HG03039 (cell line): ENCODE measurements around the gene ITSN2.

Experiments
- ATAC-seq: cut with Tn5 transposase; IDR thresholded peaks from one replicate; pipeline ENCODE4 v1.9.1; 2021; ENCODE audit warnings: mild to moderate bottlenecking, moderate library complexity; ENCODE audit not compliant: unreplicated experiment

ITSN2 gene

DNA sequence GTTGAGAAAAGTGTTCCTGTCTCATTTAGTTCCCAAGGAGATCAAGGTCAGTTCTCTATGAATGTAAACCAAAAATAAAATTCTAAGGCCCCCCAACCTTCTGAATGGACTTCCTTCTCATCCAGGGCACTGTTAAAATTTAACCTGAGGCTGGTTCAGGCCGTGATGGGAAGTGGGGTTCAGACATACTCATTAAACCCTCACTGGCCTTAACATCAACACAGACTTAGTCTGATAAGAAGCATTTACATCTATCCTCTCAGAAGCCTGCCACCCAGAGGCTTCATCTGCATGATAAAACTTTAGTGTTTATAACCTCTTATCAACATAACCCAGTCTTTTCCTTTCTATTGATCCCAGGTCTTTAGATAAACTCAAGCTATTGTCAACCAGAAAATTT, 22.4 kb downstream of the ITSN2 start:
- ATAC-seq, result no peak

DNA sequence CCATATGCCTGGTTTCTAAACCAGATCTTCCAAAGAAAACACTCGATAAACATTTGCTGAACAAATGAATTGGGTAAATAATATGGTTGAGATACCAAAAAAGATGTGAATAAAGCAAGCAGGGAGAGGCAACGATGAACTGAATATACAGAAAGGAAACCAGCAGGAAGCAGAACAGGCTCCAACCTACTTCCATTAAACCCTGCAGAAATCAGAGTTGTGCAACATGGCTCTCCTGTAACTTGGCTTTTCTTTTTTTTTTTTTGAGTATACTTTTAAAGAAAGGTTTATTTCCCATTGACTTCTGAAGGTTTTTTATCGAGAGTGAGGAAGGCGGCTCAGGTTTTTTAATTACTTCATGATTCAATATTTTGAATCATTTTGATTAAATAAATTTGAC, 23.5 kb downstream of the ITSN2 start:
- no peak for ATAC-seq

DNA sequence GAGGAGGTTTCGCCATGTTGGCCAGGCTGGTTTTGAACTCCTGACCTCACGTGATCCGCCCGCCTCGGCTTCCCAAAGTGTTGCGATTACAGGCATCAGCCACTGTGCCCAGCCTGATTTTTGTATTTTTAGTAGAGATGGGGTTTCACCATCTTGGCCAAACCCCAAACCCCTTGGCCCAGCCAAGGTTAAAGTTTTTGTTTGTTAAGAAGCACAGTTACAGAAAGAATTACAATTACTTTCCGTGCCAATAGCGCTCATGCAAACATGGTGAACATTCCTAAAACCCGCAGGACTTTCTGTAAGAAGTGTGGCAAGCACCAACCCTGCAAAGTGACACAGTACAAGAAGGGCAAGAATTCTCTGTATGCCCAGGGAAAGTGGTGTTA, 26.1 kb downstream of the ITSN2 start:
- no peak for ATAC-seq

DNA sequence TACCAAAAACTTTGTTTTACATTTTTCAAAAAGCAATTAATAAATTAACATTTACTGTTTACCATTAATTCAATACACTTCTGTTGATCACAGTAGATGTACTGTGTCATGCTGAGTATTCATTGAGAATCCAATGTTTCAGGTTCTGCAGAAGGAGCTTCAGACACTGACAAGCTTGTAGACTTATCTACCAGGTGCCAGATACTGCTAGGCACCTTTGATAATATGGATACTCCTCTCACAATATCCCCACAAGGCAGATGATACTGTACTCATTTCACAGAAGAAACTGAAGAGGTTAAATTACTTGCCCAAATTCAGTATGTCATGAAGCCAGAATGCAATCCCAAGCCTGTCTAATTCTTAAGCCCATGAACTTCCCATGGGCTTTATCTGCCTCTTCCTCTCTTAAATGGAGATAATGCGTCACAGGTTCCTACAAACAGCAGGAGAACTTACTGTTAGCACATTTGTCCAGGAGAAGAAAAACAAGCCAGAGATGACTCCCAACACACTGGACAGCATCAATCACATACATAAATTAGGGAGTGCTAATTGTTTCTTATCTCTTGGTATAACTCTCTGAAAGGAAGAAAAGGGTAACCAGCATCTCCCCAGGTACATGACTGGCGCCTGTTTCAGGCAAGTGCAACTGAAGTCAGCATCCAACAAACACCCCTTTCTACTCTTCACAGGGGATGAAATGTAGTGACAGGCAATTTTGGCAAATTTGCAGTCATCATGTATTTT, 27.4 kb downstream of the ITSN2 start:
- no peak for ATAC-seq

DNA sequence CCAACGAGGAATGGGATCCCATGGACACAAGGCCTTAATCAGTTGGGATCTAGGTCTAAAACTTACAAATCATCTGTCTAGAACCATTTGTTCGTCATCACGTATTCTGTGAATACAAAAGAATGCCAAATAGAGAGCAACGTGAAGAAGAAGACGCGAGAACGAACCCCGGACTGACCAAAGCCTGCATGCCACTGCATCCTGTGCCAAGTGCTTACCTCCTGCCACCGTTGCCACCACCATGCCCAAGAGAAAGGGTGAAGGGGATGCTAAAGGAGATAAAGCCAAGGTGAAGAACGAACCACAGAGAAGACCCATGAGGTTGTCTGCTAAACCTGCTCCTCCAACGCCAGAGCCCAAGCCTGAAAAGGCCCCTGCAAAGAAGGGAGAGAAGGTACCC, 30.2 kb downstream of the ITSN2 start:
- no peak for ATAC-seq

DNA sequence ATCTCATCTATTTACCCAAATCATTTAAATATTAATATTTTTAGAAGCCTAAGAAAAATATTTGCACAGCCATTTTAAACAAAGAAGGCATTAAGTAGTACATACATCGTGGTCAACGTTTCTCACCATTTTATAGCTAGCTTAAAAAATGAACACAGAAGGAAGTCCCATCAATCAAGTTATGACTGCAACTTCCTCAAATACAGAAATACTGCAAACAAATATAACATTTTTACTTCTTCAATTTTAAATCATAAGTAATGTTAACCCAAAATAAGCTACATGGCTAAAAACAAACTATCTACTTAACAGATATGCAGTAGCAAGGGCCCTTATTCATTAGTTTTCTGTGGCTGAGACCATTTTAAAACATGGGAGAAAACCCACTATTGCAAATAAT, 30.6 kb downstream of the ITSN2 start:
- ATAC-seq, result no peak

DNA sequence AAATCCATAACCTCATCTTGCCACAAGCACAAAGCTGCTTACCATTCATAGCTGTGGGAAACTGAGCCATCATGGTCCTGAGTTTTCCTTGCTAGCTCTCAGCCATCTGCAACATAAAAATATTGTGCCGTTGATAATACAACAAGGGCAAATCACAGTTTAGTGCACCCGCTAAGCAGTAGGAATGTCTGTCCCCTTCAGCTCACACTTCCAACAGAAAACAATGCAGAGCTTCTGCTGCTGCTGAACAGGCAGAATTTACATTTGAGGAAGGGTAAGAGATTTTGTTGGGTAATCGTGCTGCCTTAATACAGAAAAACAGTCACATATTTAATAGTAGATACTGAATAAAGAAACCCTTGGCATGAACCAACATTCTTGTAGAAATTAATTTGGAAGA, 32.3 kb downstream of the ITSN2 start:
- ATAC-seq, result no peak

DNA sequence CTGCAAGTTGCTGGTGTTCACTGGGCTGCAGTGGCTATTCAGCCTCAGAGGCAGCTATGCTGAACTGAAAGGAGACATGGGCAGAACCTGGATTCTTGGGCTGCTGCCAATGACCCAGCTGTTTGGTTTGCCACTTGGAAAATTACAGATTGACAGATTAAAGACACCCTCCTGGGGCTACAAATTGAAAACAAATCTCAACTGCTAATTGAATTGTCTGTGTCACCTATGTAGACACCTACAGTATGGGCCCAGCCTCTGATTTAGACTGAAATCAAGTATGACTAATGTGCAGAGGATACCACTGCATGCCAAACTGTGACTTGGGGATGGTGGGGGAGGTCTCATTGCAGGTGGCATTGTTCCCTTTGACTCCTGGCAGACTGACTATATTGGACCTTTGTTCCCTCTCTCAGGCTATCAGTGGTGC, 42.8 kb downstream of the ITSN2 start:
- ATAC-seq, result no peak

DNA sequence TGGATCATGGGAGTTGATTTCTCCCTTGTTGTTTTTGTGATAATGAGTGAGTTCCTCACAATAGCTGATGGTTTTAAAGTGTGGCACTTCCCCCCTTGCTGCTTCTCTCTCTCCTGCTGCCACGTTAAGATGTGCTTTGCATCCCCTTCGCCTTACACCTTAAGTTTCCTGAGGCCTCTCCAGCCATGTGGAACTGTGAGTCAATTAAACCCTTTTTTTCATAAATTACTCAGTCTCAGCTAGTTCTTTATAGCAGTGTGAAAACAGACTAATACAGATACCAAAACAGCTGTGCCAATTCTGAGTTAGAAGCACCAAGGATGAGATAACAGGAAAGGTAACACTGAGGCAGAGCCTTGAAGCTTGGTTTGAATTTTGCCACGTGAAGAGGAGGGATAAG, 44.7 kb downstream of the ITSN2 start:
- ATAC-seq, result peak; percentile 49

DNA sequence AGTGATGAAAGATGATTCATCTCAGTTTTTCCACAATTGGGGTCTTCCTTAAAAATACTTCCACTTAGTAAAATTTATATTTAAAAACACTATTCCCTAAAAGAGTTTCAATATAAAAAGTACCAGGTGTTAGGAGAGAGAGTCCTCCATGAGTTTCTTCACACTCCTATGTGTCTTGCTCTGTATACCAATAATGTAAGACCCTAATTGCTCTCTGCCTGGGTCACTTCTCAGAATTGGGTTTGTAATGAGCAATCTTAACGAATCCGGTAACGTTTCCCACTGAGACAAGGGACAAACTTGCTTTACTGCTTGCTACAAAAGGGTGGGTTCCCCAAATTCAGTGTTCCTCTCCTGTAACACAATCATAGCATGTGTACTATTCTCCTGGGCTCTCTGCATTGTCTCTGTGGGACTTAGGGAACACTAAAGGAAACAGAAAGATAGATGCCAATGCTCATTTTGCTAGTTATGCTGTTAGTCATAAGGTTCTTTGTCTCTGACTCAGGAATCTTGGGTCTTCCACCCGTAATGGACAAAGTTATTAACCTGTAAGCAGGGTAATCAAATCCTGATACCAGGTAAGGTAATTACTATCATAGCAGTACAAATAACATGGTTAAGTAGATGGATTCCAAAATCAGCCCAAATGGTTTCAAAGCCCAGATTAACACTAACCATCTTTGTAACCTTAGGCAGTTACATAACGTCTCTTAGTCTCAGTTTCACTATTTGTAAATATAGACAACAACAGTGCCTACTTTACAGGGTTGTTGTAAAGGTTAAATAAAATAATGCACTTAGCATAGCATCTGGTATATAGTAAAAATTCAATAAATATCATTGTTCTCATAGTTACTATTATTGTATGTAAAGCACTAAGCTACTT, 46.3 kb downstream of the ITSN2 start:
- ATAC-seq, result peak; percentile 27

DNA sequence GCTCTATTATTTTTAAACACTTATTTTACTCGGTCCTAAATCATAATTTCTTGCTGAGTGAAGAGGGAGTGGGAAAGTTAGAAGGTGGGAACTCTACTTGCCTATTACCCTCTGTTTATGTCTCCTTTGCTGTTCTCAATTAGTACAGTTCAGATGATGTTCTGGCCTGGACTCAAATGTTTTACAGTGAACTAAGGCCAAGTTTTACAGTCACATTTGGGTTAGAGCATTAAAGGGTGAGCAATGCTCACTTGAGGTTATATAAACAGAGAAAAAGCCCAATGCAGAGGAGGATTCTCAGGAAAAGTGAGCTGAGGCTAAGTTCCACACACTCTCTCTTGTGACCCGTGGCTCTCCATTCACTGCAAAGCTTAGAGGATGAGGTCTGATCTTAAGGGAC, 52.4 kb downstream of the ITSN2 start:
- ATAC-seq, result no peak

DNA sequence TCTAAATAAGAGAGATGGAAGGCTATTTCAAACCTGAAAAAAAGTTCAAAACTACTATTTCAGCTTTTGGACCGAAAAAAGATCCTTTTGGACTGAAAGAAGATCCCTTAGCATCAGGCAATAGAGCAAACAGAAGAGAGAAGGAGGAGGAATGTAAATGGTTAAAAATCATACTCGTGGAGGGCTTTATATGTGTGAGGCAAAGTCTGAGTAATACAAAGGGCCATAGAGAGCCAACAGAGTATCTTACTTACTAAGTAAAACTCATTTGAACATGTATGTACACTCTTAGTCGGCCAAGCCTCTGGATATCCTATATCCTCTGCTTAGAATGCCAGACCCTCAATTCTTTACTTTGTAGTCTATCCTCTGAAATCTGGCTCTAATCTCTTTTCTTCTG, 55.7 kb downstream of the ITSN2 start:
- ATAC-seq, result no peak

DNA sequence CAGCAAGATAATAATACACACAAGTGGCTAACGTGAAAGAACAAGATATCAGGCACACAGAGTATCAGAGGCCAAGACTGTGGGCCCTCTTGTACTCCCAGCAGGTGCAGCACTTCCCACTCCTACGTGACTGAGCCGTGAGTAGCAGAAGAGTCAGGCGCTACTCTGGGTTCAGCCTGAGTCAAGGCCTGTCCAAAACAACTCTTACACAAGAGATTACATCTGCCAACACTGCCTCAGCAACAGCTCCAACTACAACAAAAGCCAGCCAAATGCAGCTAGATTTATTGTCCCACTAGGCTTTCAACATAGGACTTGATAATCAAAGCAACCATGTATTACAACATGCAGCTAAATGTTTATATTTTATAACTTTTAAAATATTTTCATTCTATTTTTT, 56.2 kb downstream of the ITSN2 start:
- no peak for ATAC-seq

DNA sequence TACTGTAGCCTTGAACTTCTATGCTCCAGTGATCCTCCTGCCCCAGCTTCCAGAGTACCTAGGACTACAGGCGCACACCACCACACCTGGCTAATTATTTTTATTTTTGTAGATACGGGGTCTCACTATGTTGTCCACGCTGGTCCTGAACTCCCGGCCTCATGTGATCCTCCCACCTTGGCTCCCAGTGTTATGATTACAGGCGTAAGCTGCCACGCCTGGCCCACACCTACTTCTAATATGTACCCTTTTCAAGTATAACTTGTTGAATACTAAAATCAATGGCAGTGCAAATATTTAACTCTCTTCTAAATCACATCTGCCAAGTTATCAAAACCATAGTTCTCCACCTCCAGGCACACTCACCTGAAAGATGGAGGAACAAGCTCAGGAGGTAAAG, 58.7 kb downstream of the ITSN2 start:
- no peak for ATAC-seq

DNA sequence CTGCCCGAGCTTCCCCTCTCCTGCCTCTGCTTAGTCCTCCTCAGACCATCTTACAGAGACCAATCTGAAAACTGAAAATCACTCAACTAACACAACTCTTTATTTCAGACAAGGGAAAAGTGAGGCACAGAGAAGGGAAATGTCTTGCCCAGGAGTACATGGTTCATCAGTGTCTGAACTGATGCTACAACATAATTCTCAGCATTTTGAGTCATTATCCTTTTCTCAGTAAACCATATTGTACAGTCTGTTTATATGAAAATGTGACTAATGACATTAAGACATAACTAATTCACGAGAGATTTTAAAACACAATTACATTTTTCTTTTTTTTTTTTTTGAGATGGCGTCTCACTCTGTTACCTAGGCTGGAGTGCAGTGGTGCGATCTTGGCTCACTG, 62.7 kb downstream of the ITSN2 start:
- ATAC-seq, result no peak

DNA sequence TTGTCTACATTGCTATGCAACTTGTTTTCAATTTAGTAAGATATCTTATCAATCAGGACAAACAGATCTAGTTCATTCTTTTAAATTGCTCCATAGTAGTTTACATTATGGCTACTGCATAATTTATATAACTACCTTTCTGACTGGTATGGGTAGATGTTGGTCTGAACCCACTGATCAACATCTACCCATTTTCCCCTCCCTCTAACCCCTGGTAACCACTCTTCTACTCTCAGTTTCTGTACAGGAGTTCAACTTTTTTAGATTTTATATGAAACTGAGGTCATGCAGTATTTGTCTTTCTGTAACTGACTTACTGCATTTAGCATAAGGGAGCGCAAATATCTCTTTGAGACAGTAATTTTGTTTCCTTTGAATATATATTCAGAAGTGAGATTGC, 73.2 kb downstream of the ITSN2 start:
- no peak for ATAC-seq

DNA sequence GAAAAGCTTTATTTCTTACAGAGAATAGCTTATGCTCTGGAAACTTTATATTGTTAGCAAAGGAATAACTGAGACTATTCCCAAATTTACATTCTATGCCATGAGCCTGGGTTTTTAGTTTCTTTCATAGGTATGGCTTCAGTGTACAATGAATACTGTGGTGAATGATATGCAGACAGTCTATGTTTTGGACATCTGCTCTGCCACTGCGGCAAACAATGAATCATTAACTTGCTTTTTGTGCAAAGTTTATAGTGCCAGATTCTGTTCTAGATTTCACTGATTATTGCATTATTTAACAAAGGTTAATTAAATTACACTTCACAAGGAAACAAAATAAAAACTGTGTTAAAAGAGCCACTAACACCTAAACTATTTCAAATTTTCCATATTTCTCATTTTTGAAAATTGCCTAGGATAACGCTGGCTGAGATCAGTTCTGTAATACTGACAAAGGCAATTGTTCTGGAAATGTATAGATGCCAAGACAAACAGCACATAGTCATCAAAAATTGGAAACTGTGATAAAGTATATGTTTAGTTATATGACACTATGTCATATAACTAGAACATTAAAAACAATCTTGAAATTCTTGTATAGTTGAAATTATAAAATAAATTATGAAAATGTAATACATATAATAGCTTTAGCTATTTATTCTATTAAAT, 74.7 kb downstream of the ITSN2 start:
- ATAC-seq, result no peak

DNA sequence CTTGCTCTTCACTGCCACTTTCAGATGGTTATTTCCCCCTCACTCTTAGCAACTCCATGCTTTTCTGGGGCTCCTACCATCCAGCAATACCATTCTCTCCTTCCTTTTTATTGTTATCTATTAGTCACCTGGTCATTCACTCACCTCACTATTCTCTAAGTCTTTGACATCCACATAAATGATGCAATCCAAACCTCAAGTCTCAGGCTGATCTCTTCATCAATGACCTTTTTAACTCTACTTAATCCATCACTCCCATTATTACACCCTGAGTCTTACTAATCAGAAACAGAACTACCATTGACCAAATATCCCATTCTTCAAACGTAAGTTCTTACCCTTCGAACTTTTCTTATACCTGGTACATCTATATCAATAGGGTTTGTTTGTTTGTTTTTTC, 79.7 kb downstream of the ITSN2 start:
- ATAC-seq, result no peak

DNA sequence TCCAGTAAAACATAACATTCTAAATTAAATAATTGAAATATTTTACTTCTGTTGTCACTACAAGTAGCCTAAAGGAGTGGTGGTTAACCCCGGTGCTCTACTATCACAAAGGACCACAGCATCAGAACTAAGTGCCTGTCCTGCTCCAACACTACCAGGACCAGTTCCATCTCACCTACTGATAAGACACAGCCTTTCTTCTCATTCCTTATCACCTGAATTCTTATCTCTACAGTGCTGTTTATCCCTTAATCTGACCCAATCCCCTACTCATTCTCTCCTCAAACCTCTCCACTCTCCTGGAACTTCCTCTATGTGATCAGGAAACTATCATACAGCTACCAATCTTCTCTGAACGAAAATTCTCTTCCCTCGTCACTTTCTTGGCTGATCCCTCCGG, 80.2 kb downstream of the ITSN2 start:
- no peak for ATAC-seq

DNA sequence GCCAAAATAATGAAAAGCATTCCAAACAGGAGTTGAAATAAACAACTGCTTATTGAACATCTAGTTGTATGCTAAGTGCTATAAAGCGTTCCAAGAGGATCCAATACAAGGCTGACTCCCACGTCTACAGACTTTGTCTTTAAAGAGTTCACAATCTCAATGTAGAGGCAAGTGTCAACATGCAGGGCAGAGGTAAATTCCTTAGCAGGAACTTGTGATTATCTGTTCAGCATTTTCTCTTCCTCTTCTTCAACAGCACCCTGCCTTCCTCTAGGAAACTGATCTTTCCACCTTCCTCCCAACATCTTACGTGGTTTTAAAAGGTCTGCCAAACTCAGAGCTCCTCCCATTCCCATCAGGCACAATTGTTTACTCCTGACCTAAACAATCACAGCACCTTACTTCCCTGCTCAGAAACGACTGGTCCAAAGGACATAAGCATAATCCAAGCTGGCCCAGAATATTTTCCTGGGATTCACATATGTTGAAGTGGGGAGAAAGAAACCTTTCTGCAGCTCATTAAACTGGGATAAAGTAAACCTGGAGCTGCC, 83.9 kb downstream of the ITSN2 start:
- ATAC-seq, result no peak

DNA sequence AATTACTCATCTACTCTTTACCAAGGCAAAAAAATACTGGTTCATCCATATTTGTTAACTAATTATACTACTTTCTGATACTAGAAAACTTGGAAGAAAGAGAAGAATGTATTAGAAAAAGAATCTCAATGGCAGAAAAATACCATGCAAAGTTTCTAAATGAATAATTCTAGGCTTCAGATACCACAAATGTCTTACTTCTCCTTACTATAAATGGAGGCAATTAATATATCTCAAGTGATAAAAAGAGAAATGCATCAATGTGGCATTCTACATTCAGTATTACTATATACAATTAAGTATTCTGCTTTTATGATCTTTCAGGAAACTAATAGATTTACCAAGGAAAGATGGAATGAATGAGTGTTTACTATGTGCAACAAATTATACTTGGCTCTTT, 85.5 kb downstream of the ITSN2 start:
- ATAC-seq, result no peak

DNA sequence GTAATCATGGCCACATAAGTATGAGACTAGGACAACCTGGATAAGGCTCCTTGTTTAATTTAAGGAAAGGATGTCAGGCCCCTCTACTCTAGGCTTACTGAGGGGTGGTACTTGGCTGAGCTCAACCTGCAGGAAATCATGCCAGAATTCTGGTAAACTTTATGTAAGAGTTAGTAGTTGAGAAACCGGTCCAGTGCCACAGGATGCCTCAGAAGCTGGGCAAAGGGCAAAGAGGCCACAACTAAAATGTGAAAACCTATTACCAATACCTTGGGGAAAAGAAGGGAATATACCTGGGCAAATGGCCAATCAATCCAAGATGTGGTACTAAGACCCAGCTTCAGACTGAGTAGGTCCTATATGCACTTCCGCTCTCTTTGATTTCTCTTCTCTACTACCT, 86.7 kb downstream of the ITSN2 start:
- ATAC-seq, result no peak
